22Rv1 (cell line): ENCODE measurements around the gene PKNOX1.
"Not testable (repeated sequence)": the region's sequence is repeated elsewhere in the genome, so short reads cannot be mapped to it uniquely, and the experiment has no call there.

Experiments used
- ZFX ChIP-seq: fragments of 450-650 bp; IDR thresholded peaks from 2 replicates; pipeline ENCODE4 v1.6.1; 2017; ENCODE audit warnings: antibody characterized with exemption, borderline replicate concordance
- TF ChIP-seq, protein P1 (sequence below): fragments of 450-650 bp; IDR thresholded peaks from 2 replicates; pipeline ENCODE4 v1.5.1; 2017; ENCODE audit warnings: mild to moderate bottlenecking

DNA sequence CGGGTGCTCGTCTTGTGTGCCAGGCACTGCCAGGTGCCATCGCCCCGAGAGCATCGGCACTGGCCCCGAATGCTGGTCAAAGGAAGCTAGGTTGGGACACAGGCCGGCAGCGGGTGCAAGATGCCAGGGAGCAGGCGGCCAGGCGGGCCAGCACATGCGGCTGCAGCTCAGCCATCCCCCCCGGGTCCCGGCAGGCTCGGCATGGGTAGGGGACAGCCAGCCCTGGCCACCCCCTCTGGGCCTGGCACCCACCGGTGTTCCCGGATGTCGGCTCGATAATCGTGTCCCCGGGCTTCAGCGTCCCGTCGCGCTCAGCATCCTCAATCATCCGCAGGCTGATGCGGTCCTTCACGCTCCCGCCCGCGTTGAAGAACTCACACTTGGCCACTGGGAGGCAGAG, 91.6 kb downstream of the PKNOX1 start:
- TF ChIP-seq, protein P1, sequence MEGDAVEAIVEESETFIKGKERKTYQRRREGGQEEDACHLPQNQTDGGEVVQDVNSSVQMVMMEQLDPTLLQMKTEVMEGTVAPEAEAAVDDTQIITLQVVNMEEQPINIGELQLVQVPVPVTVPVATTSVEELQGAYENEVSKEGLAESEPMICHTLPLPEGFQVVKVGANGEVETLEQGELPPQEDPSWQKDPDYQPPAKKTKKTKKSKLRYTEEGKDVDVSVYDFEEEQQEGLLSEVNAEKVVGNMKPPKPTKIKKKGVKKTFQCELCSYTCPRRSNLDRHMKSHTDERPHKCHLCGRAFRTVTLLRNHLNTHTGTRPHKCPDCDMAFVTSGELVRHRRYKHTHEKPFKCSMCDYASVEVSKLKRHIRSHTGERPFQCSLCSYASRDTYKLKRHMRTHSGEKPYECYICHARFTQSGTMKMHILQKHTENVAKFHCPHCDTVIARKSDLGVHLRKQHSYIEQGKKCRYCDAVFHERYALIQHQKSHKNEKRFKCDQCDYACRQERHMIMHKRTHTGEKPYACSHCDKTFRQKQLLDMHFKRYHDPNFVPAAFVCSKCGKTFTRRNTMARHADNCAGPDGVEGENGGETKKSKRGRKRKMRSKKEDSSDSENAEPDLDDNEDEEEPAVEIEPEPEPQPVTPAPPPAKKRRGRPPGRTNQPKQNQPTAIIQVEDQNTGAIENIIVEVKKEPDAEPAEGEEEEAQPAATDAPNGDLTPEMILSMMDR: not testable (repeated sequence)
- TF ChIP-seq ZFX: not testable (repeated sequence)
